Cardiac fibroblast (primary cell): ENCODE data around the gene ABHD17C.

Experiments used
- DNase-seq, 2 donors: peaks; one replicate each; pipeline versions ENCODE4 v3.0.0 to v3.0.0-alpha.2; 2010; ENCODE audit warnings: low read depth in 2 of 2
- H3K4me3 ChIP-seq, 2 donors: replicated peaks in 1 of 2; 1 replicate in 1 of 2; 2 replicates in 1 of 2; pipeline ENCODE4 v1.5.1; 2011; ENCODE audit warnings: low read depth in 2 of 2, low read length in 2 of 2, mild to moderate bottlenecking in 2 of 2, moderate library complexity in 1 of 2
- CTCF ChIP-seq: IDR thresholded peaks from one replicate; pipeline ENCODE4 v1.5.1; 2011; ENCODE audit warnings: low read depth, mild to moderate bottlenecking, low read length, inconsistent platforms

Gene ABHD17C

GRCh38 chr15:80697075-80697685, 2.1 kb downstream of the ABHD17C start:
- no peak for DNase-seq
- no peak for TF ChIP-seq CTCF
- peak overlapping the region; percentile 63 to 88 for H3K4me3 ChIP-seq

- DNase-seq: no peak
- no peak for TF ChIP-seq CTCF
- no peak overlapping the region for H3K4me3 ChIP-seq
These were observed 3.6 kb downstream of the ABHD17C start for GRCh38 chr15:80698676-80699075.

- DNase-seq: peak in 1 of 2 donors; percentile 34
- TF ChIP-seq CTCF: no peak
These were observed 4.9 kb downstream of the ABHD17C start for GRCh38 chr15:80699981-80700380.

GRCh38 chr15:80701676-80702311, 6.7 kb downstream of the ABHD17C start:
- H3K4me3 ChIP-seq: no peak overlapping the region
- no peak for TF ChIP-seq CTCF
- no peak for DNase-seq

More at GRCh38 chr15:80699981-80700380, 4.9 kb downstream of the ABHD17C start:
- H3K4me3 ChIP-seq: no peak overlapping the region

- TF ChIP-seq CTCF: no peak
- H3K4me3 ChIP-seq: no peak overlapping the region
These were observed 8.0 kb downstream of the ABHD17C start for GRCh38 chr15:80703081-80703480.

GRCh38 chr15:80703965-80704364, 8.9 kb downstream of the ABHD17C start:
- no peak overlapping the region for H3K4me3 ChIP-seq
- DNase-seq: no peak
- TF ChIP-seq CTCF: no peak

More at GRCh38 chr15:80703081-80703480, 8.0 kb downstream of the ABHD17C start:
- DNase-seq: no peak
